HG03378 (cell line): ENCODE results near the gene CORO2B.

Experiments
- ATAC-seq: cut with Tn5 transposase; IDR thresholded peaks from one replicate; pipeline ENCODE4 v1.9.1; 2021; ENCODE audit warnings: mild to moderate bottlenecking, moderate library complexity; ENCODE audit not compliant: unreplicated experiment

The CORO2B gene

GRCh38 chr15:68572309-68572708 is 6.5 kb upstream of the CORO2B start:
- no peak for ATAC-seq

DNA sequence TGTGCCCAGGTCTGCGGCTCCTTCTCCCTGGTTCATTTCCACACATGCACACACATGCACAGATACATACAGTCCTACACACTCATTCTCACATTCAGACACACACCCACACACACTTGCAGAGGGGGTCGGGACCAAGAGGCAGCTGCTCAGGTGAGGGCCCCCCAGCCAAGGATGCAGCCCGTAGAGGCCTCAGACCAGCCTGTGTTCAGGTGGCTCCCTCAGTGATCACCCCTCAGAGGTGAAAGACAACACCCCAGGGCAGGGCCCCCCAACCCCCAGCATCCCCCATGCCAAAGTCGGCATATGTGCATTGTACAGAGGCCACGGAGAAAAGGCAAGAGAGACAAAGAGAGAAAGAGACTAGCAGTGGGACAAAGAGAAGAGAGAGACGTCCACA is 5.9 kb upstream of the CORO2B start:
- no peak for ATAC-seq

- no peak for ATAC-seq
Measured at GRCh38 chr15:68574046-68574445, 4.7 kb upstream of the CORO2B start.

GRCh38 chr15:68574629-68575028 is 4.2 kb upstream of the CORO2B start:
- ATAC-seq = no peak

DNA sequence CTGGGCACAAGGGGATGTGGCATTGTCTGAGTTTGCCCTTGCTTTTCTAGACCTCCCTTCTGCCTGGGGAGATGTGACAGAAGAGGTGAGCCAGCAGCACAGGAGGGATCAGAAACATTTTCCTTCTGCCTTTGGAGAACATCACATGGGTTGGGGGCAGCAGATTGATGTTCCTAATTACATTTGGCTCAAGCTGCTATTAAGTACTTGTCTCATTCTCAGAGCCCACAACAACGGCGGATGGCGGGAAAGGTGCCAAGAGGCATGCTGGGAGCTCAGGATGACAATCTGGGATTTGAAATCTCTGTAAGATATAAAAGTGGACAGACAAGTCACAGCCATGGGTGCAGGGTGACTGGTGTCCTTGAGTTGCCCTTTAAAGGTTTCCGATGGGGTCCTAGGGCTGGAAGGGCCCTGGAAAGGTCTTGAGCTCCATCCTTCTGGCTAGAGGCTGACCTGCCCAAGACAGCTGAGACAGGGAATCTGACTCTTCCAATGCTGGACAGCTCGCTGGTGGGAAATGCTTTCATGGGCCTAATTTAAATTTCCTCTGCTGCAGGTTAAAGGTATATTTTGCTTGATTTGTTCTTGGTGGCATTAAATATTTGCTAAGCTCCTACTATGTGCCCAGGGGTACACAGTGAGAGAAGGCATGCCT is 2.4 kb upstream of the CORO2B start:
- ATAC-seq = no peak

DNA sequence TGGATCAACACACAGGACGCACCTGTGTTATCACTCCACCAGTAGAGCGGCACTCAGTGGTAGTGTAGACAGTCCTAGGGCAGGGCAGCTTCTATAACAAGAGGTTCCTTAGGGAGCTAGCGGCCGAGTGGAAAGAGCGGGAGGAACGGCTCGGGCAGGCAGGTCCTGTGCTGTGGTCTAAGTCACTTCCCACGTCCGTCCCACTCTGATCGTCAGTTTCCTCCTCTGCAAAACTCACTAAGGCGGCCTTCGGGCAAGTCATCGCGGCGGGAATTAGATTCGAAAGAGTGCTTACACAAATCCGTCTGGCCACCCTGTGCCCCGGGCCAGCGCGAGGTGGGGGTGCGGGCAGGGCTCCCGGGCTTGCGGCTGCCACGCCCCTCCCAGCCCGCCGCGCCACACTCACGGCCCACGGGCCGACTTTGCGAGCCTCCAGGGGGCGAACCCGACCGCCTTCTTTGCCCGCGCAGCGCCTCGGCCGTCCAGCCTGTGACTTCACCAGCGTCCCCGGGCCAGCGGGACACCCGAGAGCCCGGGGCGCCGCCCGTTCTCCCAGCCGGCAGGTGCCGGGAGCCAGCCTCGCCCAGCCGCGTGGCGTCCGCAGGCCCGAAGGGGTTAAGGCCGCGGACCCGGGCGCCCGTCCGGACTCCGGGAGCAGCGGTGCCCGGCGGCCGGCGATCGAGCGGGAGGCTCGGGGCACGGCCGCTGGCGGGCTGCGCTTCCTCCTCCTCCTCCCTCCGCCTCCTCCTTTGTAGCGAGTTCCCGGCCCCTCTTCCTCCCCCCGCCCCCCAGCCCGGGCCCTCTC is 416 bp upstream of the CORO2B start:
- no peak for ATAC-seq

DNA sequence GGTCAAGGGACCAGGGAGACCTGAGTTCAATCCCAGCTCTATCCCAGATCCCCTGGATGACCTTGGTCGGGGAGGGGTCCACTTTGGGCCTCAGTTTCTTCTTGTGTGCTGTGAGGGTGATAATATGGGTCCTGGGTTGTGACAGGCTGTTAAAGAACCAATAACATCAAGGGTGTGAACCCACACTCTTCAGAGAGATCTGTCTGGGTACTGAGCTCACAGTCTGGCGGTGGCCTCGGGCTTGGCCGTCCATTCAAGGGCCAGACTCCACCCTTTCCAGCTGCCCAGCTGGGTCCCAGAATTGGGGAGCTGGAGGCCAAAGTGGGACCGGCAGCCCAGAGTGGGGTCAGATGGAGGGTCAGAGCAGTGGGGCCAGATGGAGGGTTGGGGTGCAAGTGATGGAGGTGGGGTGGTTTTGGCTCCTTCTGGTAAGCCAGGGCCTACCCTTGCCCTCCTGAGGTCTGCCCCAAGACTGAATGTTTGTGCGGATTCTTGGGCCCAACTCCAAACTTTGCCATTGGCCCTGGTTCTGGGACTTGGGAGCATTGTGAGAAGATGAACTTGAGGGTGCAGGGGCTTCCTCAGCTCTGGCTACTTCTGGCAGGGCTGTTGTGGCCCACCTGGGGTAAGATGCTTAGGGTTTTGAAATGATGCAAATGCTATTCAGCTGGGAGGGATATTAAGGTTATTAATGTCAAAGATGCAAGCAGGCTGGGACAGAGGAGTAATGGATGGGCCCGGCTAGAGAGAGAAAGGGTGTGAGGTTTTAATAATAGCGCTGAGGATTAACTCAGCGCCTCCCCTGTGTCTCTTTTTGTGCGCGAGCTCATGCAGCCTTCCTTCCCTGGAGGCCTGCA is 1.5 kb downstream of the CORO2B start:
- no peak for ATAC-seq

DNA sequence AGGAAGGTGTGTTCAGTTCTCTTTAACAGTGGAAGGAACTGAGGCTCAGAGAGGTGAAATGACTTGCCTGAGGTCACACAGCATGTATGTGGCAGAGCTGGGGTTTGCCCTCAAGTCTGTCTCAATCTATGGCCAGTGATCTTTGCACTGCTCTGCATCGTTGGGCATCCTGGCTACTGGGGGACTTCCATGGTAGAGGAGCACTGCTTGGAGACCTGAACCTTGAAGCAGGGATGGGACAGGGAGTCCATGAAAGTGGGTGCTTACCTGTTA is 2.0 kb downstream of the CORO2B start:
- ATAC-seq = no peak

GRCh38 chr15:68581725-68582124 is 2.9 kb downstream of the CORO2B start:
- no peak for ATAC-seq

DNA sequence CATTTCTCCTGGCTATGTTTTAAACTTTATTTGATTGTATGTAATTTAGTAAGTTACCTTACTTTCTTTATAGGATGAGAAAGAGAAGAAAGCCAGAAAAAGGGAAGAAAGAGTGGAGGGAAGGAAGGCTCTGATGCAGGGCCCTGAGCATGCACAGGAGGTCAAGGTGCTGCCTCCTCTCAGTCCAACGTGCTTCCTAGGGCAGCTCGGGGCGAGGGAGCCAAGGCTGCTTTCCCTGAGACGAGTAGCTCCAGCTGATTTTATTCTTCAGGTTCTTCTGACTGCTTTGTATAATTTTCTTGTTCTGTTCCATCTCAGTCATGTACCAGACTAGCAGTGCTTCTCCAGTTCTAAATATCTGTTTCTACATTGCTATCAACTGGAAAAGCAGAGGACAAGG is 3.4 kb downstream of the CORO2B start:
- no peak for ATAC-seq

- ATAC-seq = no peak
Measured at GRCh38 chr15:68582864-68583263, 4.1 kb downstream of the CORO2B start.

GRCh38 chr15:68583321-68583720 is 4.5 kb downstream of the CORO2B start:
- ATAC-seq = no peak

GRCh38 chr15:68583936-68584755 is 5.4 kb downstream of the CORO2B start:
- no peak for ATAC-seq

DNA sequence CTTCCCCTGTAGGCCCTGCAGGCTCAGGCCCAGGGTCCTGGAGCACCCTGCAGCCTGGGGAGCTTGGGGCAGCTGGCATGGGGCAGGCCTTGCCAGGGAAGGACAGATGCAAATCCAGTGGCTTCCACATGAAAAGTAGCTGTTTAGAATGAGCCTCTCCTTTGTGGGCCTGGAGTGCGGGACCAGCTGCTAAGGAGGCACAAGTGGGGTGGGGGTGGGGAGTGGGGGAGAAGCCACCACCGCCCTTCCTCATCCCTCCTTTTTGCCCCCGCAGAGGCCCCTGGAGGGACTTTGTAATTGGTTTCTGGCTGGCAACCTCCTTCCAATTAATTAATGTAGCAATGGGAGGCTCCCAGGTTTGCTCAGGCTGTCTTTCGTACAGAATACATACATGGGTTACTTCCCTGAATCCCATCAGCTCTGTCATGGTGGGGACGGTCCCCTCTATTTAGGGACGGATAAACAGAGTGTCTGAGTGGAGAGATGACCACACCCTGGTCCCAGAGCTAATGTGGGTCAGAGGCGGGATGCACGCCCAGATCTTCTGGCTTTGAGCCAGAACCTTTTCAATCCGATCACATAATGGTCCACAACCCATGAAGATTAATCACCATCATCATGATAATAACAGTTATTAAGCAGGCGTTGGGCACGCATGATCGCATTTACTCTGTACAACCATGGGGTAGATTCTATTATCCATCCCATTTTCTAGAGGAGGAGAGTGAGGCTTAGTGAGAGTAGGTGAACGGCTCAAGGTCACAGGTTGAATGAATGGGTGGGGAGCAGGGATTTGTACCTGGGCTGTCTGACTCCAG is 6.2 kb downstream of the CORO2B start:
- no peak for ATAC-seq

DNA sequence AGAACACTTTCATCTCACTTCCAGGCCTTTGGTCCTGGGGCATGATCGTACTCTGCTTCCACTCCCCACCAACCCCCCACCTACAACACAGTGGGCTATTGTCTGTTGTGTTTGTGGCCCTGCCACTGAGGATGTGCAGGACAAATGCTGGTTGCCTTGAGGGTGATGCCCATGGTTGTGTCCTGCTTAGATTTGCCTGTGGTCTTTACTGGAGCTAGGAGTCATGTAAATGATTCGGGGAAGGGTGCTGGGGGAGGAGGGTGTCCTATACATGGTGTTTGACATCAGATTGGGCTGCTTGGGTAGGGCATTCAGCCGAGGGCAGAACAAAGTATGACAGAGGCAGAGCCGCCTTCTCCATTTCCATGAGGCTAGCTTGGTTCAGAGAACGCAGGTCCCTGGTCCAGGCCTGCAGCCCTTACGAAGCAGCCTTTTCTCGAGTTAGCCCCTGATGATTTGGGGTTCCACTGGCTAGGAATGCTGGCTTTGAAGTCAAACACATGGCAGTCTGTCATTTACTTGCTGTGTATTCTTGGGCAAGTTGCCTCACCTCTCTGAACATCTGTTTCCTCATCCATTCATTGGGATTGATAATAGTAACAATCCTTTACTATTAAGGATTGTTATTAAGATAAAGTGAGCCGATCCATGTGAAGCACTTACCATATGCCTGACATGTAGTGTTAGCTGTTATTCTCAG is 6.9 kb downstream of the CORO2B start:
- no peak for ATAC-seq

- no peak for ATAC-seq
Measured at GRCh38 chr15:68586274-68586961, 7.6 kb downstream of the CORO2B start.

GRCh38 chr15:68587769-68588385 is 9.1 kb downstream of the CORO2B start:
- ATAC-seq = no peak

DNA sequence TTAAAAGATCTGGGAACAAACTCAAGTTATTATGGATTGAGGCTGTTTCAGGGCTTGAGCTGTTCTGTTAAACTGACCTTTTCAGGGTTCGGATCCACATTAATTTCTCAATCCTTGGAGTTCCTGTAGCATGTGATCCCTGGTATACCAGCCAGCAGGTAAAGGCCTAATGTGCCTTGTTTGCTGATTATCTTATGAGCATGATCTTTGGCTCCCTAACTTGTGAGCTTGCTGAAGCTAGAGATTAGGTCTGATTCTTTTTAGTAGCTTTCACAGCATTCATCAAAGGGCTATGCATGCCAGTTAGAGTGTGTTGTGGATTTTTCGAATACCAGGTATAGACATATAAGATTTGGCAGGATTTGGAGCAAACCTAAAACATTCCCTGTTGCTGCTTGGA is 10.3 kb downstream of the CORO2B start:
- no peak for ATAC-seq
